GM12878 (cell line): ENCODE results near the gene ALG3. TPM values are rescaled to one million over a fixed set of nuclear protein-coding genes. Genes with fewer than 3 reads are reported as not detected.

Experiments
- ATAC-seq: fragments of 200-7000 bp; cut with Tn5 transposase; 3 replicates; pipeline ENCODE4 v1.9.1; 2020; ENCODE audit warnings: mild to moderate bottlenecking, moderate library complexity
- BruUV-seq: library from RNA; stranded (reverse); fragments of 400-500 nt; replicated peaks from 2 replicates; lab custom pipeline; 2021; lab: Mats Ljungman, UMichigan
- CTCF ChIA-PET: fragments of 300-600 bp; sonication (Branson Sonifier 250); formaldehyde crosslinking; extraction: SDS; loops from one replicate; lab custom pipeline; 2021; ENCODE audit warnings: inconsistent platforms; lab: Yijun Ruan, JAX
- POLR2A ChIA-PET: fragments of 350-600 bp; formaldehyde crosslinking; extraction: SDS; loops from one replicate; lab custom pipeline; 2021; ENCODE audit warnings: inconsistent platforms; lab: Charles Lee
- RAD21 ChIA-PET: fragments of 300-600 bp; sonication (Branson Sonifier 250); formaldehyde crosslinking; loops from one replicate; lab custom pipeline; 2023; ENCODE audit warnings: antibody characterized with exemption; ENCODE audit not compliant: unreplicated experiment; lab: Charles Lee
- SMC1A ChIA-PET: fragments of 300-600 bp; sonication (Branson Sonifier 250); formaldehyde crosslinking; loops from one replicate; lab custom pipeline; 2023; ENCODE audit not compliant: unreplicated experiment, uncharacterized antibody; lab: Charles Lee
- DNase-seq: peaks from one replicate; pipeline ENCODE4 v3.0.0-alpha.2; 2011; ENCODE audit warnings: low read depth, low spot score
- FAIRE-seq: peaks from 3 replicates; lab custom pipeline; 2011; peaks lifted over from hg19 to GRCh38; lab: Jason Lieb, UNC
- H2AFZ ChIP-seq: 2 replicates; pipeline ENCODE4 v1.6.0; 2011; ENCODE audit warnings: low read depth, low read length, control low read depth; ENCODE audit not compliant: control insufficient read depth
- H3K27ac ChIP-seq: 2 replicates; pipeline ENCODE4 v1.5.1; 2011; ENCODE audit warnings: control low read depth; ENCODE audit not compliant: control insufficient read depth, insufficient read depth
- H3K27me3 ChIP-seq, 2 experiments: replicated peaks in 1 of 2; 2 replicates each; pipeline versions ENCODE4 v1.6.0 to v1.6.1; 2011; ENCODE audit warnings: low read length in 1 of 2; ENCODE audit not compliant: control insufficient read depth in 2 of 2, insufficient read depth in 2 of 2
- H3K36me3 ChIP-seq, 2 experiments: 2 replicates each; pipeline ENCODE4 v1.5.1; 2011; ENCODE audit warnings: low read length in 1 of 2; ENCODE audit not compliant: control insufficient read depth in 2 of 2, insufficient read depth in 2 of 2
- H3K4me1 ChIP-seq: 2 replicates; pipeline ENCODE4 v1.6.1; 2011; ENCODE audit warnings: mild to moderate bottlenecking, low read length, moderate library complexity, mixed read lengths; ENCODE audit not compliant: control insufficient read depth, insufficient read depth
- H3K4me2 ChIP-seq: 2 replicates; pipeline ENCODE4 v1.6.0; 2011; ENCODE audit warnings: control low read depth; ENCODE audit not compliant: control insufficient read depth, insufficient read depth
- H3K4me3 ChIP-seq: fragments of 200-600 bp; sonication (generic); 2 replicates; pipeline ENCODE4 v1.5.1; 2016
- H3K79me2 ChIP-seq: 2 replicates; pipeline ENCODE4 v1.6.0; 2011; ENCODE audit warnings: low read length; ENCODE audit not compliant: control insufficient read depth, insufficient read depth
- H3K9ac ChIP-seq: 2 replicates; pipeline ENCODE4 v1.8.0; 2011; ENCODE audit warnings: low read length, control low read depth, mixed read lengths; ENCODE audit not compliant: control insufficient read depth, insufficient read depth
- H3K9me3 ChIP-seq: replicated peaks from 3 replicates; pipeline ENCODE4 v1.5.1; 2011; ENCODE audit warnings: mild to moderate bottlenecking, low read length; ENCODE audit not compliant: control insufficient read depth, insufficient read depth
- H4K20me1 ChIP-seq: 2 replicates; pipeline ENCODE4 v1.6.0; 2011; ENCODE audit not compliant: control insufficient read depth, insufficient read depth
- CREM ChIP-seq: IDR thresholded peaks from 2 replicates; pipeline ENCODE4 v1.6.1; 2014; ENCODE audit warnings: antibody characterized with exemption, low read depth
- FOXM1 ChIP-seq: IDR thresholded peaks from 2 replicates; pipeline ENCODE4 v1.6.1; 2012; ENCODE audit warnings: low read depth, mild to moderate bottlenecking, inconsistent platforms, low read length, moderate library complexity
- IKZF2 ChIP-seq, 2 experiments: fragments of 450-650 bp; IDR thresholded peaks; 2 replicates each; pipeline ENCODE4 v1.6.1; 2017; ENCODE audit warnings: mild to moderate bottlenecking in 2 of 2, moderate library complexity in 2 of 2
- MEF2B ChIP-seq: fragments of 450-650 bp; IDR thresholded peaks from 2 replicates; pipeline ENCODE4 v1.6.1; 2018; ENCODE audit warnings: mild to moderate bottlenecking, moderate library complexity; ENCODE audit not compliant: partially characterized antibody, poor library complexity, severe bottlenecking
- NBN ChIP-seq: fragments of 450-650 bp; IDR thresholded peaks from 2 replicates; pipeline ENCODE4 v1.6.1; 2016
- NFIC ChIP-seq: IDR thresholded peaks from 2 replicates; pipeline ENCODE4 v1.6.1; 2012; ENCODE audit warnings: low read depth, mild to moderate bottlenecking, inconsistent platforms, low read length, moderate library complexity
- POLR2A ChIP-seq: IDR thresholded peaks from 2 replicates; pipeline ENCODE4 v1.6.1; 2011; ENCODE audit warnings: low read depth, mild to moderate bottlenecking, low read length
- POLR2AphosphoS5 ChIP-seq: IDR thresholded peaks from 2 replicates; pipeline ENCODE4 v1.6.1; 2011; ENCODE audit warnings: mild to moderate bottlenecking, low read length, inconsistent platforms
- SREBF2 ChIP-seq: IDR thresholded peaks from 2 replicates; pipeline ENCODE4 v1.6.1; 2012; ENCODE audit warnings: mild to moderate bottlenecking, low read length
- WGBS: methylation state at CpG from one replicate; pipeline ENCODE4 v1.1.6; 2016; ENCODE audit warnings: low lambda C conversion rate; ENCODE audit not compliant: insufficient replicate concordance, insufficient coverage; ENCODE audit errors: missing lambda C conversion rate; 5-methylcytosine and 5-hydroxymethylcytosine counted together
- in situ Hi-C: fragments of 300-500 bp; cut with MboI; formaldehyde crosslinking; loops from 9 replicates; pipeline ENCODE4 v1.14.3; 2018; ENCODE audit warnings: mixed read lengths
- intact Hi-C: fragments of 100-400 bp; cut with micrococcal nuclease; formaldehyde crosslinking; loops from one replicate; pipeline ENCODE4 v1.14.2; 2022; ENCODE audit not compliant: unreplicated experiment
- polyA plus RNA-seq, 11 experiments: library from polyadenylated mRNA; depleted of rRNA in 4 of 11; unstranded in 6 of 11; stranded (reverse) in 5 of 11; fragments of >200 nt; fragmentation: Nextera tagmentation in 4 of 11; fragmentation: Illumina TruSeq in 1 of 11; extraction: Ambion mirVana in 4 of 11; extraction: Trizol in 1 of 11; gene quantifications; 1 replicate in 1 of 11; 2 replicates in 10 of 11; pipeline versions ENCODE4 v1.2.1 to v1.2.3, GENCODE V29; 2011 to 2016; ENCODE audit warnings: inconsistent platforms in 2 of 11, missing spikeins in 2 of 11, low read depth in 1 of 11
- total RNA-seq, 4 experiments: library from RNA; depleted of rRNA in 3 of 4; stranded (reverse); fragments of >200 nt in 3 of 4; fragmentation: Illumina TruSeq in 1 of 4; extraction: Trizol in 1 of 4; gene quantifications; 2 replicates each; pipeline versions ENCODE4 v1.2.1 to v1.2.3, GENCODE V29; 2013 to 2021
- TF ChIP-seq, protein P1 (sequence below): fragments of 450-650 bp; formaldehyde crosslinking; IDR thresholded peaks from 2 replicates; pipeline ENCODE4 v1.4.0; 2022; ENCODE audit warnings: mild to moderate bottlenecking, moderate library complexity

Gene ALG3
- total and polyA plus RNA-seq, 10 of the 15 experiments (the other 5 are each of a cell fraction or from before 2014, with no cell fraction given): 13.6 to 84.7 (median 39.4) TPM

DNA sequence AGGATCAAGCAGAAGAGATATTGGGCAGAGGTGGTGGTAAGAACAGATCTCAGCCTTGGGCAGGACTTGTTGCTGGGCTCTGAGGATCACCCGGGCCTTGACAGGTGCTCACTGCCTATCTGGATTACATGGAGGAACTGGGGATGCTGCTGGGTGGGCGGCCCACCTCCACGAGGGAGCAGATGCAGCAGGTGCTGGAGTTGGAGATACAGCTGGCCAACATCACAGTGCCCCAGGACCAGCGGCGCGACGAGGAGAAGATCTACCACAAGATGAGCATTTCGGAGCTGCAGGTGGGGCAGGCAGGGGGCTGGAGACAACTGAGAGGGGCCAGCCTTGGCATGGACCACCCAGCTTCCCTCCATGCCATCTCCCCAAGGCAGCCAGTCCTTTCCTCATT lies 34.9 kb upstream of the ALG3 start:
- no peak overlapping the region for H3K27ac ChIP-seq
- ChIA-PET RAD21 (no interaction called here), POLR2A (no interaction called here), CTCF (interaction anchor here (1.6 kb wide), 1 partner anchor 388 kb away, joined by 4 read pairs; no protein-coding TSS in a partner anchor), SMC1A (no interaction called here)
- no peaks in the 10 kb centered on the region for H3K36me3 ChIP-seq
- ATAC-seq: no peak
- no peaks in the 10 kb centered on the region for H3K4me1 ChIP-seq
- no peak for FAIRE-seq
- no peak overlapping the region for H3K4me2 ChIP-seq
- H3K27me3 ChIP-seq: no peaks in the 10 kb centered on the region; a peak in 2 of 4 replicates
- no peak overlapping the region for H3K4me3 ChIP-seq
- no peak overlapping the region for H2AFZ ChIP-seq
- H3K9ac ChIP-seq: no peak overlapping the region
- TF ChIP-seq CREM (no peak), POLR2A (no peak), IKZF2 (IDR thresholded peaks at IDR 0.05) (no peak), MEF2B (no peak), FOXM1 (no peak), POLR2AphosphoS5 (no peak), NFIC (no peak), NBN (no peak), SREBF2 (no peak)
- TF ChIP-seq, protein P1, sequence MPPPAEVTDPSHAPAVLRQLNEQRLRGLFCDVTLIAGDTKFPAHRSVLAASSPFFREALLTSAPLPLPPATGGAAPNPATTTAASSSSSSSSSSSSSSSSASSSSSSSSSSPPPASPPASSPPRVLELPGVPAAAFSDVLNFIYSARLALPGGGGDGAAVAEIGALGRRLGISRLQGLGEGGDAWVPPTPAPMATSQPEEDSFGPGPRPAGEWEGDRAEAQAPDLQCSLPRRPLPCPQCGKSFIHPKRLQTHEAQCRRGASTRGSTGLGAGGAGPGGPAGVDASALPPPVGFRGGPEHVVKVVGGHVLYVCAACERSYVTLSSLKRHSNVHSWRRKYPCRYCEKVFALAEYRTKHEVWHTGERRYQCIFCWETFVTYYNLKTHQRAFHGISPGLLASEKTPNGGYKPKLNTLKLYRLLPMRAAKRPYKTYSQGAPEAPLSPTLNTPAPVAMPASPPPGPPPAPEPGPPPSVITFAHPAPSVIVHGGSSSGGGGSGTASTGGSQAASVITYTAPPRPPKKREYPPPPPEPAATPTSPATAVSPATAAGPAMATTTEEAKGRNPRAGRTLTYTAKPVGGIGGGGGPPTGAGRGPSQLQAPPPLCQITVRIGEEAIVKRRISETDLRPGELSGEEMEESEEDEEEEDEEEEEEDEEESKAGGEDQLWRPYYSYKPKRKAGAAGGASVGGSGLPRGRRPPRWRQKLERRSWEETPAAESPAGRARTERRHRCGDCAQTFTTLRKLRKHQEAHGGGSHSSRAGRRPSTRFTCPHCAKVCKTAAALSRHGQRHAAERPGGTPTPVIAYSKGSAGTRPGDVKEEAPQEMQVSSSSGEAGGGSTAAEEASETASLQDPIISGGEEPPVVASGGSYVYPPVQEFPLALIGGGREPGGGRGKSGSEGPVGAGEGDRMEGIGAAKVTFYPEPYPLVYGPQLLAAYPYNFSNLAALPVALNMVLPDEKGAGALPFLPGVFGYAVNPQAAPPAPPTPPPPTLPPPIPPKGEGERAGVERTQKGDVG (CRISPR knock-in tag): no peak
- no peaks in the 10 kb centered on the region for H4K20me1 ChIP-seq
- intact Hi-C loops: no loop called here
- in situ Hi-C loops: no loop called here
- 68% methylated on average over 8 of the region's 8 CpGs for WGBS
- no peak for DNase-seq
- no TSS peak for BruUV-seq
- no peaks in the 10 kb centered on the region for H3K9me3 ChIP-seq
- no peaks in the 10 kb centered on the region for H3K79me2 ChIP-seq
